Endodermal cell (in vitro differentiated cells): ENCODE measurements around the gene VILL. TPM values are rescaled to one million over a fixed set of nuclear protein-coding genes. Genes with fewer than 3 reads are reported as not detected.

Experiments
- DNase-seq: peaks from one replicate; pipeline ENCODE4 v3.0.0-alpha.2; 2017
- H3K27ac ChIP-seq: 2 replicates; pipeline ENCODE4 v1.5.1; 2013; ENCODE audit warnings: mild to moderate bottlenecking, low read depth, low read length, moderate library complexity
- H3K27me3 ChIP-seq: 2 replicates; pipeline ENCODE4 v1.6.1; 2013; ENCODE audit warnings: mild to moderate bottlenecking, low read length, moderate library complexity; ENCODE audit not compliant: insufficient read depth, control insufficient read depth, poor library complexity, severe bottlenecking
- H3K36me3 ChIP-seq: 2 replicates; pipeline ENCODE4 v1.7.0; 2013; ENCODE audit warnings: mild to moderate bottlenecking, low read length, moderate library complexity; ENCODE audit not compliant: control insufficient read depth, insufficient read depth
- H3K4me1 ChIP-seq: one replicate; pipeline ENCODE4 v1.7.0; 2013; ENCODE audit warnings: low read length; ENCODE audit not compliant: control insufficient read depth, insufficient read depth
- H3K4me3 ChIP-seq: 2 replicates; pipeline ENCODE4 v1.5.1; 2013; ENCODE audit warnings: mild to moderate bottlenecking, low read length, moderate library complexity
- H3K9ac ChIP-seq: 2 replicates; pipeline ENCODE4 v1.6.1; 2013; ENCODE audit warnings: mild to moderate bottlenecking, low read length, moderate library complexity; ENCODE audit not compliant: poor library complexity, severe bottlenecking; ENCODE audit errors: extremely low read depth
- H3K9me3 ChIP-seq: 2 replicates; pipeline ENCODE4 v1.6.1; 2013; ENCODE audit warnings: mild to moderate bottlenecking, low read length, moderate library complexity; ENCODE audit not compliant: control insufficient read depth
- H3K27ac Mint-ChIP-seq: 2 replicates; pipeline ENCODE4 v1.8.0; 2020; ENCODE audit warnings: mixed read lengths
- H3K27me3 Mint-ChIP-seq: 2 replicates; pipeline ENCODE4 v1.8.0; 2021; ENCODE audit warnings: mild to moderate bottlenecking, mixed read lengths; ENCODE audit not compliant: insufficient read depth
- H3K36me3 Mint-ChIP-seq: 2 replicates; pipeline ENCODE4 v1.8.0; 2020; ENCODE audit warnings: low read depth, mixed read lengths
- H3K4me1 Mint-ChIP-seq: 2 replicates; pipeline ENCODE4 v1.8.0; 2020; ENCODE audit warnings: mixed read lengths
- H3K4me3 Mint-ChIP-seq: 2 replicates; pipeline ENCODE4 v1.8.0; 2020; ENCODE audit warnings: mild to moderate bottlenecking, moderate library complexity, mixed read lengths
- H3K9me3 Mint-ChIP-seq: 2 replicates; pipeline ENCODE4 v1.8.0; 2020; ENCODE audit warnings: mild to moderate bottlenecking, mixed read lengths
- CTCF ChIP-seq: fragments of 200-600 bp; sonication (generic); conservative IDR thresholded peaks from 2 replicates; pipeline ENCODE4 v1.5.0; 2021; ENCODE audit warnings: antibody characterized with exemption, mild to moderate bottlenecking
- WGBS, 2 experiments: methylation state at CpG; one replicate each; pipeline versions ENCODE4 v1.1.5 to v1.1.7; 2013; ENCODE audit warnings: missing lambda C conversion rate in 2 of 2, mixed read lengths in 1 of 2; ENCODE audit not compliant: insufficient coverage in 1 of 2, insufficient read length in 1 of 2; 5-methylcytosine and 5-hydroxymethylcytosine counted together
- total RNA-seq, 2 donors: library from RNA; stranded (reverse); fragmentation: NEBNext Ultra II Directional in 1 of 2; extraction: Animal tissue kit (Norgen Biotek cat#: 25700) in 1 of 2; gene quantifications; 2 replicates in 1 of 2; 3 replicates in 1 of 2; pipeline ENCODE4 v1.2.1, GENCODE V29; 2021

VILL gene
- total RNA-seq, 2 donors from 2014 or later = 16.0 to 21.3 TPM

- Histone ChIP-seq H3K27ac (no peak overlapping the region), H3K4me3 (peak overlapping the region; percentile 82), H3K4me1 (peaks cover 8% of the 10 kb centered on the region), H3K9me3 (no peaks in the 10 kb centered on the region), H3K9ac (no peak overlapping the region), H3K27me3 (peaks cover 36% of the 10 kb centered on the region), H3K36me3 (no peaks in the 10 kb centered on the region)
- Mint-ChIP-seq H3K27ac (no peak overlapping the region), H3K4me1 (peaks cover 16% of the 10 kb centered on the region), H3K4me3 (peak overlapping the region; percentile 66), H3K36me3 (peaks cover 6% of the 10 kb centered on the region), H3K27me3 (peaks cover 55% of the 10 kb centered on the region), H3K9me3 (no peaks in the 10 kb centered on the region)
- 96 to 100% methylated on average over 4 to 6 of the region's 6 CpGs for WGBS, 2 experiments
- peak; percentile 49 for DNase-seq
- no peak for TF ChIP-seq CTCF
These were observed 37.2 kb downstream of the VILL start for GRCh38 chr3:38027466-38028465.

- Histone ChIP-seq H3K27me3 (peaks cover 36% of the 10 kb centered on the region), H3K9ac (no peak overlapping the region), H3K9me3 (no peaks in the 10 kb centered on the region), H3K27ac (no peak overlapping the region), H3K4me1 (peaks cover 3% of the 10 kb centered on the region), H3K4me3 (peak overlapping the region; percentile 82), H3K36me3 (no peaks in the 10 kb centered on the region)
- TF ChIP-seq CTCF = no peak
- H3K4me1 Mint-ChIP-seq = peaks cover 8% of the 10 kb centered on the region
- H3K27ac Mint-ChIP-seq = no peak overlapping the region
- H3K36me3 Mint-ChIP-seq = peaks cover 6% of the 10 kb centered on the region
- WGBS, 2 experiments = 4 to 7% methylated on average over 13 to 45 of the region's 45 CpGs
- H3K9me3 Mint-ChIP-seq = no peaks in the 10 kb centered on the region
- H3K4me3 Mint-ChIP-seq = peak overlapping the region; percentile 66
- peak; percentile 76 for DNase-seq
- peaks cover 64% of the 10 kb centered on the region for H3K27me3 Mint-ChIP-seq
These were observed 38.2 kb downstream of the VILL start for GRCh38 chr3:38028621-38029361.

- peaks cover 66% of the 10 kb centered on the region for H3K27me3 Mint-ChIP-seq
- H3K27ac Mint-ChIP-seq = no peak within 1 kb of the TSS
- 2 to 7% methylated on average over 22 to 71 of the region's 75 CpGs for WGBS, 2 experiments
- H3K4me3 Mint-ChIP-seq = peak within 1 kb of the TSS; percentile 66
- peak; percentile 95 for DNase-seq
- H3K9me3 Mint-ChIP-seq = no peaks in the 10 kb centered on the region
- H3K4me1 Mint-ChIP-seq = peaks cover 7% of the 10 kb centered on the region
- peaks cover 6% of the 10 kb centered on the region for H3K36me3 Mint-ChIP-seq
- Histone ChIP-seq H3K27ac (no peak within 1 kb of the TSS), H3K9me3 (no peaks in the 10 kb centered on the region), H3K4me1 (peaks cover 3% of the 10 kb centered on the region), H3K27me3 (peaks cover 36% of the 10 kb centered on the region), H3K4me3 (peak within 1 kb of the TSS; percentile 82), H3K36me3 (no peaks in the 10 kb centered on the region), H3K9ac (peak within 1 kb of the TSS; percentile 83)
- no peak for TF ChIP-seq CTCF
These were observed 39.0 kb downstream of the VILL start, which contains the start of gene PLCD1 for GRCh38 chr3:38029400-38030125. Gene PLCD1 (minus strand): TSS chr3:38029642. CDS start chr3:38029539, 103 bp downstream.
